Sigmoid colon (tissue), 4 donors: ENCODE results near the gene ELMO1.

Experiments
- CTCF ChIP-seq, 4 experiments: fragments of 450-650 bp in 3 of 4; fragments of 200-600 bp in 1 of 4; IDR thresholded peaks; one replicate each; pipeline ENCODE4 v1.5.1; 2016 to 2019; ENCODE audit warnings: antibody characterized with exemption in 4 of 4, mild to moderate bottlenecking in 3 of 4, moderate library complexity in 2 of 4
- POLR2A ChIP-seq, 2 donors: fragments of 450-650 bp; IDR thresholded peaks; one replicate each; pipeline ENCODE4 v1.6.1; 2016; ENCODE audit warnings: antibody characterized with exemption in 2 of 2, mild to moderate bottlenecking in 2 of 2, moderate library complexity in 2 of 2
- POLR2AphosphoS5 ChIP-seq, 4 donors: sonication (generic); formaldehyde crosslinking; IDR thresholded peaks; one replicate each; pipeline ENCODE4 v1.6.1; 2017; ENCODE audit warnings: antibody characterized with exemption in 4 of 4

DNA sequence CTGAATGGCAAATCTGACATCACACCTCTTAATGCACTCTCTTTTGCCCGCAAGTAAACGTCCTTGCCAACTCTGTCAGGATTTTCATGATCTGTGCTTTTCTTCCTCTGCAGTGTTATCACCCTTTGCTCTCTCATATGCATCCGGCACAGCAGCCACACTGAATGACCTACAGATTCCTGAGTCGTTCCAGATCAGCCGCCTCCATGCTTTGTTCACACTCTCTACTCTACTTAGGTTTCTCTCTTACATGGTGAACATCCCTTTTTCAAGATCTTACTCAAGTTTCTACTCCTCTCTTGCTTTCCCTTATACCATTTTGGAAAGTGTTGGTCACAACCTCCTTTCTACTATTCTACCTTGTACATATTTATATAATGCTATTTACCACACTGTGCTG lies 596.6 kb downstream of the ELMO1 start:
- TF ChIP-seq POLR2AphosphoS5 (IDR thresholded peaks at IDR 0.05) (no peak), POLR2A (IDR thresholded peaks at IDR 0.05) (no peak), CTCF (IDR thresholded peaks at IDR 0.05) (no peak)
